H9 (cell line): ENCODE measurements around the gene NOG. TPM values are rescaled to one million over a fixed set of nuclear protein-coding genes. Genes with fewer than 3 reads are reported as not detected.

Experiments used
- DNase-seq: peaks from one replicate; pipeline ENCODE4 v3.0.0-alpha.2; 2017
- H2AFZ ChIP-seq: one replicate; pipeline ENCODE4 v1.6.1; 2013; ENCODE audit warnings: mild to moderate bottlenecking, low read length, control low read depth, moderate library complexity
- H2AK5ac ChIP-seq: 2 replicates; pipeline ENCODE4 v1.6.1; 2013; ENCODE audit warnings: low read length, control low read depth, mixed read lengths; ENCODE audit not compliant: insufficient read length
- H2BK120ac ChIP-seq: one replicate; pipeline ENCODE4 v1.6.1; 2013; ENCODE audit warnings: low read depth, mild to moderate bottlenecking, low read length, control low read depth, inconsistent platforms; ENCODE audit not compliant: poor library complexity, severe bottlenecking
- H2BK12ac ChIP-seq: 2 replicates; pipeline ENCODE4 v1.6.1; 2013; ENCODE audit warnings: low read length, control low read depth, mixed read lengths, low read depth; ENCODE audit not compliant: insufficient read length
- H2BK15ac ChIP-seq: 2 replicates; pipeline ENCODE4 v1.6.1; 2013; ENCODE audit warnings: low read depth, low read length, control low read depth
- H2BK20ac ChIP-seq: one replicate; pipeline ENCODE4 v1.6.1; 2013; ENCODE audit warnings: low read depth, mild to moderate bottlenecking, low read length, control low read depth, inconsistent platforms; ENCODE audit not compliant: poor library complexity, severe bottlenecking
- H2BK5ac ChIP-seq: 2 replicates; pipeline ENCODE4 v1.6.1; 2013; ENCODE audit warnings: low read length, control low read depth, mixed read lengths; ENCODE audit not compliant: insufficient read length
- H3K14ac ChIP-seq: 2 replicates; pipeline ENCODE4 v1.6.1; 2013; ENCODE audit warnings: low read length, control low read depth; ENCODE audit not compliant: insufficient read depth
- H3K18ac ChIP-seq: 2 replicates; pipeline ENCODE4 v1.6.1; 2013; ENCODE audit warnings: low read depth, mild to moderate bottlenecking, mixed read lengths, low read length, control low read depth; ENCODE audit not compliant: insufficient read length
- H3K23ac ChIP-seq: 2 replicates; pipeline ENCODE4 v1.6.1; 2013; ENCODE audit warnings: low read length, control low read depth, mixed read lengths, low read depth; ENCODE audit not compliant: insufficient read length
- H3K23me2 ChIP-seq: 2 replicates; pipeline ENCODE4 v1.6.1; 2013; ENCODE audit warnings: low read depth, mild to moderate bottlenecking, mixed read lengths, low read length, control low read depth; ENCODE audit not compliant: insufficient read length, poor library complexity, severe bottlenecking
- H3K27ac ChIP-seq: 2 replicates; pipeline ENCODE4 v1.5.1; 2013; ENCODE audit warnings: low read length, control low read depth, mixed read lengths, low read depth; ENCODE audit not compliant: insufficient read length
- H3K27me3 ChIP-seq: 2 replicates; pipeline ENCODE4 v1.6.1; 2013; ENCODE audit warnings: low read length, control low read depth, inconsistent platforms; ENCODE audit not compliant: insufficient read depth
- H3K4ac ChIP-seq: 2 replicates; pipeline ENCODE4 v1.6.1; 2013; ENCODE audit warnings: low read depth, mild to moderate bottlenecking, control low read depth, inconsistent platforms, low read length, moderate library complexity
- H3K4me1 ChIP-seq: 2 replicates; pipeline ENCODE4 v1.6.1; 2013; ENCODE audit warnings: low read length, control low read depth, inconsistent platforms; ENCODE audit not compliant: insufficient read depth
- H3K4me2 ChIP-seq: 2 replicates; pipeline ENCODE4 v1.6.1; 2013; ENCODE audit warnings: low read length, control low read depth, mixed read lengths; ENCODE audit not compliant: insufficient read length, insufficient read depth
- H3K56ac ChIP-seq: 2 replicates; pipeline ENCODE4 v1.6.1; 2013; ENCODE audit warnings: low read depth, mild to moderate bottlenecking, mixed read lengths, low read length, control low read depth; ENCODE audit not compliant: insufficient read length
- H3K79me1 ChIP-seq: 2 replicates; pipeline ENCODE4 v1.6.1; 2013; ENCODE audit warnings: low read depth, mild to moderate bottlenecking, moderate library complexity, low read length, control low read depth, inconsistent platforms; ENCODE audit not compliant: insufficient read depth, poor library complexity, severe bottlenecking
- H3K79me2 ChIP-seq: 2 replicates; pipeline ENCODE4 v1.6.1; 2013; ENCODE audit warnings: low read length, control low read depth, inconsistent platforms; ENCODE audit not compliant: insufficient read depth
- H3K9ac ChIP-seq: 2 replicates; pipeline ENCODE4 v1.6.1; 2013; ENCODE audit warnings: low read length, control low read depth, mixed read lengths; ENCODE audit not compliant: insufficient read length; ENCODE audit errors: extremely low read depth
- H3K9me3 ChIP-seq: one replicate; pipeline ENCODE4 v1.6.1; 2013; ENCODE audit warnings: low read depth, low read length, inconsistent platforms; ENCODE audit not compliant: control insufficient read depth
- H3T11ph ChIP-seq: one replicate; pipeline ENCODE4 v1.6.1; 2013; ENCODE audit warnings: mild to moderate bottlenecking, low read length, control low read depth, inconsistent platforms
- H4K20me1 ChIP-seq: one replicate; pipeline ENCODE4 v1.6.1; 2013; ENCODE audit not compliant: control insufficient read depth, insufficient read length, insufficient read depth
- H4K5ac ChIP-seq: 2 replicates; pipeline ENCODE4 v1.6.1; 2013; ENCODE audit warnings: low read depth, mild to moderate bottlenecking, mixed read lengths, low read length, control low read depth; ENCODE audit not compliant: insufficient read length
- H4K8ac ChIP-seq: replicated peaks from 2 replicates; pipeline ENCODE4 v1.6.1; 2013; ENCODE audit warnings: low read length, control low read depth, mixed read lengths, low read depth; ENCODE audit not compliant: insufficient read length
- H4K91ac ChIP-seq: 2 replicates; pipeline ENCODE4 v1.6.1; 2013; ENCODE audit warnings: low read depth, mild to moderate bottlenecking, moderate library complexity, mixed read lengths, low read length, control low read depth; ENCODE audit not compliant: insufficient read length
- H3K27ac Mint-ChIP-seq, 3 experiments: 2 replicates in 2 of 3; 3 replicates in 1 of 3; pipeline ENCODE4 v1.8.0; 2020 to 2021; ENCODE audit warnings: mixed read lengths in 3 of 3, mild to moderate bottlenecking in 1 of 3, moderate library complexity in 1 of 3
- H3K27me3 Mint-ChIP-seq: 2 replicates; pipeline ENCODE4 v1.8.0; 2021; ENCODE audit warnings: low read depth, mild to moderate bottlenecking, moderate library complexity, mixed read lengths
- H3K36me3 Mint-ChIP-seq, 3 experiments: 2 replicates in 2 of 3; 3 replicates in 1 of 3; pipeline ENCODE4 v1.8.0; 2020 to 2021; ENCODE audit warnings: low read depth in 3 of 3, mixed read lengths in 3 of 3; ENCODE audit not compliant: insufficient read depth in 1 of 3
- H3K4me1 Mint-ChIP-seq, 2 experiments: 2 replicates each; pipeline ENCODE4 v1.8.0; 2020; ENCODE audit warnings: mixed read lengths in 2 of 2
- H3K4me3 Mint-ChIP-seq, 2 experiments: 2 replicates in 1 of 2; 3 replicates in 1 of 2; pipeline ENCODE4 v1.8.0; 2020 to 2021; ENCODE audit warnings: mild to moderate bottlenecking in 2 of 2, mixed read lengths in 2 of 2, moderate library complexity in 1 of 2
- H3K9me3 Mint-ChIP-seq, 2 experiments: 2 replicates in 1 of 2; 3 replicates in 1 of 2; pipeline ENCODE4 v1.8.0; 2020; ENCODE audit warnings: mild to moderate bottlenecking in 2 of 2, mixed read lengths in 2 of 2, moderate library complexity in 1 of 2
- WGBS: extraction: QIAGEN DNeasy Blood & Tissue Kit; methylation state at CpG from one replicate; pipeline ENCODE4 v1.1.7; 2013; ENCODE audit warnings: missing lambda C conversion rate, low lambda C conversion rate, mixed read lengths; ENCODE audit not compliant: insufficient read length; ENCODE audit errors: extremely low coverage; 5-methylcytosine and 5-hydroxymethylcytosine counted together
- total RNA-seq: library from RNA; stranded (reverse); gene quantifications from 2 replicates; pipeline ENCODE4 v1.2.1, GENCODE V29; 2021
- TF ChIP-seq, protein P1 (sequence below): fragments of 200-600 bp; sonication (generic); conservative IDR thresholded peaks from 3 replicates; pipeline ENCODE4 v1.8.0; 2021; ENCODE audit warnings: antibody characterized with exemption, mild to moderate bottlenecking

Gene NOG
- total RNA-seq, 1 experiment from 2014 or later, result not detected

DNA sequence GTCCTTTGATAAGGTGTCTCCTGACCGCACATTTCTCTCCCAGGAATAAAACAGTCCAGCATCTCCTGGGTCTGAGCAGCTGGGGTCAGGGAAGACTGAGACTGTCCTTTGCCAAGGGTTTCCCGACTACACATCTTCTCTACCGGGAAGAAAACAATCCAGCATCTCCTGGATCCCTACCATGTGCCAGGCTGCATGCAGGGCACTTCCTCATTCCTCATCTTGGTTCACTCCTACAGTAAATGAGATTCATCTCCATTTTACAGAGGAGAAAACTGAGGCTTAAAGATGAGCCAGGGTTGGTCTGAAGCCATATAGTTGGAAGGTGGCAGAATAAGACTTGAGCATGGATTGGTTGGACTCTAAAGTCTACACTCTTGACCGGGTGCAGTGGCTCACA lies 36.7 kb downstream of the NOG start:
- Mint-ChIP-seq H3K36me3 (no peaks in the 10 kb centered on the region), H3K9me3 (no peaks in the 10 kb centered on the region), H3K4me1 (peaks cover 0 to under 1% of the 10 kb centered on the region in 2 experiments; a peak in 1 of 4 replicates), H3K27me3 (peaks cover 21% of the 10 kb centered on the region), H3K27ac (no peak overlapping the region), H3K4me3 (no peak overlapping the region)
- Histone ChIP-seq H3K79me2 (no peaks in the 10 kb centered on the region), H2BK12ac (no peak overlapping the region), H2BK15ac (no peak overlapping the region), H3K79me1 (no peaks in the 10 kb centered on the region), H4K20me1 (no peaks in the 10 kb centered on the region), H2BK20ac (no peak overlapping the region), H3K4ac (no peak overlapping the region), H3K23me2 (no peaks in the 10 kb centered on the region), H3K27ac (no peak overlapping the region), H3K14ac (no peak overlapping the region), H4K91ac (no peak overlapping the region), H3K4me2 (no peak overlapping the region), H4K5ac (no peak overlapping the region), H3K56ac (no peak overlapping the region), H3K18ac (no peak overlapping the region), H2AFZ (no peak overlapping the region), H2AK5ac (no peak overlapping the region), H3K9me3 (no peaks in the 10 kb centered on the region), H4K8ac (no peak overlapping the region), H2BK120ac (no peak overlapping the region), H2BK5ac (no peak overlapping the region), H3K4me1 (no peaks in the 10 kb centered on the region), H3K9ac (no peak overlapping the region), H3K27me3 (no peaks in the 10 kb centered on the region), H3K23ac (no peak overlapping the region), H3T11ph (no peak overlapping the region)
- no peak for DNase-seq
- TF ChIP-seq, protein P1, sequence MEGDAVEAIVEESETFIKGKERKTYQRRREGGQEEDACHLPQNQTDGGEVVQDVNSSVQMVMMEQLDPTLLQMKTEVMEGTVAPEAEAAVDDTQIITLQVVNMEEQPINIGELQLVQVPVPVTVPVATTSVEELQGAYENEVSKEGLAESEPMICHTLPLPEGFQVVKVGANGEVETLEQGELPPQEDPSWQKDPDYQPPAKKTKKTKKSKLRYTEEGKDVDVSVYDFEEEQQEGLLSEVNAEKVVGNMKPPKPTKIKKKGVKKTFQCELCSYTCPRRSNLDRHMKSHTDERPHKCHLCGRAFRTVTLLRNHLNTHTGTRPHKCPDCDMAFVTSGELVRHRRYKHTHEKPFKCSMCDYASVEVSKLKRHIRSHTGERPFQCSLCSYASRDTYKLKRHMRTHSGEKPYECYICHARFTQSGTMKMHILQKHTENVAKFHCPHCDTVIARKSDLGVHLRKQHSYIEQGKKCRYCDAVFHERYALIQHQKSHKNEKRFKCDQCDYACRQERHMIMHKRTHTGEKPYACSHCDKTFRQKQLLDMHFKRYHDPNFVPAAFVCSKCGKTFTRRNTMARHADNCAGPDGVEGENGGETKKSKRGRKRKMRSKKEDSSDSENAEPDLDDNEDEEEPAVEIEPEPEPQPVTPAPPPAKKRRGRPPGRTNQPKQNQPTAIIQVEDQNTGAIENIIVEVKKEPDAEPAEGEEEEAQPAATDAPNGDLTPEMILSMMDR, result no peak
- no CpG with 5 or more reads among the region's 4 CpGs for WGBS
